Stimulated activated naive CD8-positive, alpha-beta T cell treated with anti-CD3 and anti-CD28 coated beads, Interleukin-15, amount 100 ng/mL, for 72 hours (primary cell): ENCODE results near the gene SERPINE2.

Experiments
- ATAC-seq: fragments of 150-1000 bp; cut with Tn5 transposase; 2 replicates; pipeline ENCODE4 v1.10.0; 2021; ENCODE audit warnings: mild to moderate bottlenecking, moderate library complexity
- DNase-seq, 2 donors: peaks; one replicate each; pipeline ENCODE4 v3.0.0; 2021 to 2022
- H3K27ac Mint-ChIP-seq, 2 donors: one replicate each; pipeline ENCODE4 v1.8.0; 2022; ENCODE audit warnings: mild to moderate bottlenecking in 2 of 2, mixed read lengths in 2 of 2, moderate library complexity in 2 of 2
- H3K27me3 Mint-ChIP-seq: one replicate; pipeline ENCODE4 v1.8.0; 2022; ENCODE audit warnings: mixed read lengths
- H3K4me1 Mint-ChIP-seq: one replicate; pipeline ENCODE4 v1.8.0; 2022; ENCODE audit warnings: mild to moderate bottlenecking, mixed read lengths
- H3K4me3 Mint-ChIP-seq, 2 donors: one replicate each; pipeline ENCODE4 v1.8.0; 2022; ENCODE audit warnings: mild to moderate bottlenecking in 2 of 2, mixed read lengths in 2 of 2, moderate library complexity in 1 of 2
- H3K9me3 Mint-ChIP-seq, 2 donors: one replicate each; pipeline ENCODE4 v1.8.0; 2022; ENCODE audit warnings: mixed read lengths in 2 of 2

Gene SERPINE2

GRCh38 chr2:224032283-224032682 lies 6.8 kb downstream of the SERPINE2 start:
- no peak overlapping the region for H3K4me3 Mint-ChIP-seq
- ATAC-seq (no peak), DNase-seq (no peak)
- peaks cover 87% of the 10 kb centered on the region for H3K4me1 Mint-ChIP-seq
- no peak overlapping the region for H3K27ac Mint-ChIP-seq
- peaks cover 4 to 7% of the 10 kb centered on the region in 2 donors for H3K9me3 Mint-ChIP-seq
- peaks cover 6% of the 10 kb centered on the region for H3K27me3 Mint-ChIP-seq

GRCh38 chr2:224031358-224031970 lies 7.6 kb downstream of the SERPINE2 start:
- ATAC-seq (no peak), DNase-seq (no peak)
- H3K9me3 Mint-ChIP-seq = peaks cover 7 to 12% of the 10 kb centered on the region in 2 donors
- peaks cover 87% of the 10 kb centered on the region for H3K4me1 Mint-ChIP-seq
- H3K4me3 Mint-ChIP-seq = no peak overlapping the region
- H3K27me3 Mint-ChIP-seq = no peaks in the 10 kb centered on the region
- H3K27ac Mint-ChIP-seq = no peak overlapping the region

- Mint-ChIP-seq H3K9me3 (peaks cover 10 to 19% of the 10 kb centered on the region in 2 donors), H3K27me3 (no peaks in the 10 kb centered on the region), H3K4me3 (no peak overlapping the region), H3K27ac (no peak overlapping the region), H3K4me1 (peaks cover 87% of the 10 kb centered on the region)
- DNase-seq (no peak), ATAC-seq (no peak)
These were observed 8.3 kb downstream of the SERPINE2 start for GRCh38 chr2:224030786-224031185.

- no peak overlapping the region for H3K4me3 Mint-ChIP-seq
- ATAC-seq = no peak
- no peaks in the 10 kb centered on the region for H3K27me3 Mint-ChIP-seq
- H3K27ac Mint-ChIP-seq = peak overlapping the region in 1 of 2 donors; percentile 82
- peaks cover 94% of the 10 kb centered on the region for H3K4me1 Mint-ChIP-seq
- H3K9me3 Mint-ChIP-seq = peaks cover 10 to 19% of the 10 kb centered on the region in 2 donors
- DNase-seq = no peak
These were observed 9.2 kb downstream of the SERPINE2 start for GRCh38 chr2:224029876-224030275.

- peak overlapping the region; percentile 87 to 92 for H3K27ac Mint-ChIP-seq
- DNase-seq (no peak), ATAC-seq (no peak)
- peaks cover 10 to 19% of the 10 kb centered on the region in 2 donors for H3K9me3 Mint-ChIP-seq
- no peaks in the 10 kb centered on the region for H3K27me3 Mint-ChIP-seq
- H3K4me1 Mint-ChIP-seq = peaks cover 94% of the 10 kb centered on the region
- peak overlapping the region; percentile 42 to 66 for H3K4me3 Mint-ChIP-seq
These were observed 11.2 kb downstream of the SERPINE2 start for GRCh38 chr2:224027931-224028330.

GRCh38 chr2:224027070-224027469 lies 12.0 kb downstream of the SERPINE2 start:
- H3K4me1 Mint-ChIP-seq = peaks cover 91% of the 10 kb centered on the region
- ATAC-seq (no peak), DNase-seq (no peak)
- peak overlapping the region; percentile 87 to 90 for H3K27ac Mint-ChIP-seq
- H3K4me3 Mint-ChIP-seq = no peak overlapping the region
- H3K9me3 Mint-ChIP-seq = peaks cover 10 to 19% of the 10 kb centered on the region in 2 donors
- no peaks in the 10 kb centered on the region for H3K27me3 Mint-ChIP-seq

- DNase-seq (peak; percentile 64 to 86), ATAC-seq (peak; percentile 97)
- Mint-ChIP-seq H3K4me1 (peaks cover 89% of the 10 kb centered on the region), H3K9me3 (peaks cover 17 to 19% of the 10 kb centered on the region in 2 donors), H3K27ac (peak overlapping the region; percentile 90 to 93), H3K4me3 (peak overlapping the region; percentile 71 to 74), H3K27me3 (no peaks in the 10 kb centered on the region)
These were observed 13.2 kb downstream of the SERPINE2 start for GRCh38 chr2:224025874-224026273.

GRCh38 chr2:224024270-224024669 lies 14.8 kb downstream of the SERPINE2 start:
- DNase-seq (no peak), ATAC-seq (no peak)
- Mint-ChIP-seq H3K27me3 (no peaks in the 10 kb centered on the region), H3K4me1 (peaks cover 89% of the 10 kb centered on the region), H3K27ac (peak overlapping the region; percentile 6 to 66), H3K9me3 (peaks cover 18 to 19% of the 10 kb centered on the region in 2 donors), H3K4me3 (peak overlapping the region; percentile 71 to 74)

GRCh38 chr2:224023188-224023587 lies 15.9 kb downstream of the SERPINE2 start:
- peak overlapping the region in 1 of 2 donors; percentile 60 for H3K27ac Mint-ChIP-seq
- no peaks in the 10 kb centered on the region for H3K27me3 Mint-ChIP-seq
- H3K4me3 Mint-ChIP-seq = peak overlapping the region; percentile 14 to 37

GRCh38 chr2:224022486-224022885 lies 16.6 kb downstream of the SERPINE2 start:
- Mint-ChIP-seq H3K4me3 (peak overlapping the region in 1 of 2 donors; percentile 37), H3K27me3 (no peaks in the 10 kb centered on the region), H3K4me1 (peaks cover 82% of the 10 kb centered on the region), H3K27ac (no peak overlapping the region), H3K9me3 (peaks cover 13 to 14% of the 10 kb centered on the region in 2 donors)
- ATAC-seq (no peak), DNase-seq (no peak)

More at GRCh38 chr2:224023188-224023587, 15.9 kb downstream of the SERPINE2 start:
- peaks cover 18 to 19% of the 10 kb centered on the region in 2 donors for H3K9me3 Mint-ChIP-seq
- DNase-seq (no peak), ATAC-seq (no peak)
- H3K4me1 Mint-ChIP-seq = peaks cover 84% of the 10 kb centered on the region

GRCh38 chr2:224020523-224020922 lies 18.6 kb downstream of the SERPINE2 start:
- ATAC-seq (no peak), DNase-seq (no peak)
- Mint-ChIP-seq H3K4me3 (no peak overlapping the region), H3K27ac (no peak overlapping the region), H3K4me1 (peaks cover 79% of the 10 kb centered on the region), H3K27me3 (no peaks in the 10 kb centered on the region), H3K9me3 (peaks cover 0 to 8% of the 10 kb centered on the region in 2 donors)

- ATAC-seq (no peak), DNase-seq (no peak)
- peaks cover 60% of the 10 kb centered on the region for H3K4me1 Mint-ChIP-seq
- no peak overlapping the region for H3K4me3 Mint-ChIP-seq
- H3K27ac Mint-ChIP-seq = no peak overlapping the region
- H3K27me3 Mint-ChIP-seq = no peaks in the 10 kb centered on the region
- H3K9me3 Mint-ChIP-seq = peaks cover 0 to 8% of the 10 kb centered on the region in 2 donors
These were observed 21.1 kb downstream of the SERPINE2 start for GRCh38 chr2:224017957-224018356.

GRCh38 chr2:224016963-224017362 lies 22.1 kb downstream of the SERPINE2 start:
- no peaks in the 10 kb centered on the region for H3K27me3 Mint-ChIP-seq
- peaks cover 54% of the 10 kb centered on the region for H3K4me1 Mint-ChIP-seq
- peak overlapping the region in 1 of 2 donors; percentile 24 for H3K4me3 Mint-ChIP-seq
- peak overlapping the region in 1 of 2 donors; percentile 26 for H3K27ac Mint-ChIP-seq
- H3K9me3 Mint-ChIP-seq = peaks cover 0 to 8% of the 10 kb centered on the region in 2 donors
- DNase-seq = peak in 1 of 2 donors; percentile 29
- ATAC-seq = peak; percentile 92

- no peak for DNase-seq
- Mint-ChIP-seq H3K27ac (no peak overlapping the region), H3K27me3 (no peaks in the 10 kb centered on the region), H3K4me1 (peaks cover 47% of the 10 kb centered on the region), H3K9me3 (no peaks in the 10 kb centered on the region), H3K4me3 (no peak overlapping the region)
- ATAC-seq = no peak
These were observed 24.8 kb downstream of the SERPINE2 start for GRCh38 chr2:224014336-224014735.

- no peaks in the 10 kb centered on the region for H3K27me3 Mint-ChIP-seq
- no peak overlapping the region for H3K4me3 Mint-ChIP-seq
- no peak overlapping the region for H3K27ac Mint-ChIP-seq
- H3K4me1 Mint-ChIP-seq = peaks cover 29% of the 10 kb centered on the region
- DNase-seq = no peak
- no peaks in the 10 kb centered on the region for H3K9me3 Mint-ChIP-seq
- no peak for ATAC-seq
These were observed 27.2 kb downstream of the SERPINE2 start for GRCh38 chr2:224011837-224012236.

GRCh38 chr2:224009605-224010315 lies 29.3 kb downstream of the SERPINE2 start:
- H3K9me3 Mint-ChIP-seq = no peaks in the 10 kb centered on the region
- DNase-seq (no peak), ATAC-seq (no peak)
- H3K4me3 Mint-ChIP-seq = no peak overlapping the region
- H3K27ac Mint-ChIP-seq = no peak overlapping the region
- no peaks in the 10 kb centered on the region for H3K27me3 Mint-ChIP-seq
- H3K4me1 Mint-ChIP-seq = peaks cover 12% of the 10 kb centered on the region
